OCI-LY1 (cell line): Measurements from ENCODE around the gene ARMC9.

Experiments
- EZH2 ChIP-seq: fragments of 200-600 bp; sonication (generic), shearing (Covaris generic); IDR thresholded peaks from 2 replicates; pipeline ENCODE4 v1.8.0; 2017; ENCODE audit warnings: borderline replicate concordance, mixed run types, mild to moderate bottlenecking, antibody characterized with exemption, low read length, moderate library complexity, mixed read lengths
- TF ChIP-seq, protein P1 (sequence below): fragments of 200-600 bp; sonication (generic), shearing (Covaris generic); IDR thresholded peaks from 2 replicates; pipeline ENCODE4 v1.5.1; 2017; ENCODE audit warnings: mild to moderate bottlenecking, antibody characterized with exemption, low read length, moderate library complexity, mixed read lengths

DNA sequence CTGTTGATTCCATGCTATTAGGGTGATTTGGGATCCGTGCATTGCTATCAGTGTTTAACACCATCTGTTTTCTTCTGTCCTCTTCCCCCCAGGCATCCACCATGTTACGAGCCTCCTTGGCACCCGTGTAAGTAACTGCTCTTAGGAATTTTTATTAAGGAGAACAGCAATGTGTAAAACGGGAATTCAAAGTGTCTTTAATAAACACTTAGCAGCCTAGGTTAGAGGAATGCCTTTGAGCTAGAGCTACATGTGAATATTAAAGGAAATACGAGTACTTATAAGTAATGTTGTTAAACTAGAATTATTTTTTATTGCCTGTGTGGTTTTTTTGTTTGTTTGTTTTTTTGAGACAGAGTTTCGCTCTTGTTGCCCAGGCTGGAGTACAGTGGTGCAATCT is 58.1 kb downstream of the ARMC9 start:
- no peak for TF ChIP-seq EZH2
- TF ChIP-seq, protein P1, sequence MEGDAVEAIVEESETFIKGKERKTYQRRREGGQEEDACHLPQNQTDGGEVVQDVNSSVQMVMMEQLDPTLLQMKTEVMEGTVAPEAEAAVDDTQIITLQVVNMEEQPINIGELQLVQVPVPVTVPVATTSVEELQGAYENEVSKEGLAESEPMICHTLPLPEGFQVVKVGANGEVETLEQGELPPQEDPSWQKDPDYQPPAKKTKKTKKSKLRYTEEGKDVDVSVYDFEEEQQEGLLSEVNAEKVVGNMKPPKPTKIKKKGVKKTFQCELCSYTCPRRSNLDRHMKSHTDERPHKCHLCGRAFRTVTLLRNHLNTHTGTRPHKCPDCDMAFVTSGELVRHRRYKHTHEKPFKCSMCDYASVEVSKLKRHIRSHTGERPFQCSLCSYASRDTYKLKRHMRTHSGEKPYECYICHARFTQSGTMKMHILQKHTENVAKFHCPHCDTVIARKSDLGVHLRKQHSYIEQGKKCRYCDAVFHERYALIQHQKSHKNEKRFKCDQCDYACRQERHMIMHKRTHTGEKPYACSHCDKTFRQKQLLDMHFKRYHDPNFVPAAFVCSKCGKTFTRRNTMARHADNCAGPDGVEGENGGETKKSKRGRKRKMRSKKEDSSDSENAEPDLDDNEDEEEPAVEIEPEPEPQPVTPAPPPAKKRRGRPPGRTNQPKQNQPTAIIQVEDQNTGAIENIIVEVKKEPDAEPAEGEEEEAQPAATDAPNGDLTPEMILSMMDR = no peak
